GM21723 (cell line): Measurements from ENCODE around the gene PKN1.
"Not testable (repeated sequence)": the region's sequence is repeated elsewhere in the genome, so short reads cannot be mapped to it uniquely, and the experiment has no call there.

ENCODE experiments used
- ATAC-seq: cut with Tn5 transposase; IDR thresholded peaks from one replicate; pipeline ENCODE4 v1.9.1; 2021; ENCODE audit warnings: mild to moderate bottlenecking, moderate library complexity; ENCODE audit not compliant: unreplicated experiment

The PKN1 gene

DNA sequence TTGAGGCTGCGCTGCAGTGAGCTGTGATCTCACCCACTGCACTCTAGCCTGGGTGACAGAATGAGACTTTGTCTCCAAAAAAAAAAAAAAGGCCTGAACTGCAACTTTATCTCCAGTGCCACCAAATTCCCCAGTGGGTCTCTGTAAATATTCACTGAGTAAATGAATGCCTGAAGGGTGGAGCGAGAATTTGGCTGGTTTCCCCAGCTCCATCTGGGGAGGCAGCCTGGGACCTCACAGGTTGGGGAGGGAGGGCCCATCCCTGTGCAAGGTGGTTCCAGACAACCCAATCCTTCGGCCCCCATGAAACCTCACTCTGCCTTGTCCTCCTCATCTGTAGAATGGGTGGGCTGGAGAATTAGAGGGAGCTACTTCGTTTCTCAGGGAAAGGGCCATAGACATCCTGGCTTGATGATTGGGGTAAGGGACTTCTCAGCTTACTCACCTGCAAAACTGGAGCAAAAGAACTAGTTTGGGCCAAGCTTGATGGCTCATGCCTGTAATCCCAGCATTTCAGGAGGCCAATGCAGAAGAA, 4.2 kb upstream of the PKN1 start:
- ATAC-seq: no peak

DNA sequence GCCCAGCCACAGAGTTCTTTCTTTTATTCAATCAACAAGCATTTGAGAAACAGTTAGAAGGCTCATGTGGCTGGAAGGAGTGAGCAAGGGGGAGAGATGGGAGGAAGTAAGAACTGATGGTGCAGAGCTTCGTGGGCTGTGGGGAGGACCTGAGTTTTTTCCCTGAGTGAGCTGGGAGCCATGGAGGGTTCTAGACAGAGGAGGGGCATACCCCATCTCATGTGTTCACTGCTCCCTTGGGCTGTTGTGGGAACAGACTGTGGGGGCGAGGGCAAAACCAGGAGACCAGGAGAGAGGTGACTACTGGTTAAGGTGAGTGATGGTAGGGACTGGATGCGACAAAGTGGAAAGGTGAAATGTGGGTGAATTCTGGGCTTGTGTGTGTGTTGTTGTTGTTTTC, 2.4 kb upstream of the PKN1 start:
- ATAC-seq: no peak

- ATAC-seq: no peak
Observed at GRCh38 chr19:14433554-14434501, 722 bp downstream of the PKN1 start.

DNA sequence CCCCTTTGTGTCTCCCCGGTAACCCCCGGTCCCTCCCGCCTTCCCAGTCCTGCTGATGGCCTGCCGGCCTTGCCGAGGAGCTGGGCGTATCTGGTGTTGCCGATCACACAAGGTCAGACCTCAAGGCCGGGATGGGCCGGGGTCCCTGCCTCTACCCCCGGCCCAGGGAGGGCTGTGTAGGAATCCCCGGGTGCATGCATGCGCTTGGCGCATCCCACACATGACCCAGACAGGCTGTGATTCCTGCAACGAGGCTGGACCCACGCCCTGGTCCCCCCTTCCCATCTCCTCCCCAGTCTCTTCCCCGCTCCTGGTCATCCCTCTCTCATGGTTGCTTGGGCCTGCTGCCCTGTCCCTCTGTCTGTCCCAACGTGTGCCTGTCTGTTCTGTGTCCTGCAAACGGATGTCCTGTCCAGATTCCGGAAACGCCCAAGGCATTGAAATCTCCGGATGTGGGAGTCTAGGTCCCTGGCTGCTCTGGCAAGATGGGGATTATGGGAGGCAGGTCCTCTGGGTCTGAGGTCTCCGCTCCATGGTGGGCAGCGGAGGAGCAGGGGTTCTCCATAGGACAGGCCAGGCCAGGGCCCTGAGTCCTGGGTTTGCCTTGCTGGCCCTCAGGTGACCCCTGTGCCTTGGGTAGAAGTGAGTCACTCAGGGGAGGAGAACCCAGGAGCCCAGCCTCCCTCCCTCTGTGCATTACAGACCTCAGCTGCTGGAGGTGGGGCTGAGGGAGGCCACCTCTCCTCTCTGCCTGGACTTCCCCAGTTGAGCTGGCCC, 1.6 kb downstream of the PKN1 start:
- ATAC-seq: no peak

- ATAC-seq: no peak
Observed at GRCh38 chr19:14435320-14436050, 2.4 kb downstream of the PKN1 start.

DNA sequence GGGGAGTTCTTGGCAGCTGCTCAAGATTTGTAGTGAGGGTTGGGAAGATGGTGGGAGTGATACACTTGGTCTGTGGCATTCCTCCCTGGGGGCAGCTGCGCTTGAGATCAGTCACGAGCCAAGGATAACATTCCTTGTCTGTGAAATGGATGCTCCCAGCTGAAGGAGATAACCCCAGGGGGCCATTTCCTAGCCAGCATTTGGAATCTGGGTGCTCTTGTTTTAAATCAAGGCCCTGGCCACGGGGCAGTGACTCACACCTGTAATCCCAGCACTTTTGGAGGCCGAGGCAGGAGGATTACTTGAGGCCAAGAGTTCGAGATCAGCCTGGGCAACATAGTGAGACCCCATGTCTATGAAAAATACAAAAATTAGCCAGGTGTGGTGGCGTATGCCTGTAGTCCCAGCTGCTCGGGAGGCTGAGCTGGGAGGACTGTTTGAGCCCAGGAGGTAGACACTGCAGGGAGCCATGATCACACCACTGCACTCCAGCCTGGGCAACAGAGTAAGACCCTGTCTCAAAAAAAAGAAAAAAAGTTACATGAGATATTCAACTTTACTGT, 4.6 kb downstream of the PKN1 start:
- no peak for ATAC-seq

- ATAC-seq: no peak
Observed at GRCh38 chr19:14439014-14439413, 5.9 kb downstream of the PKN1 start.

GRCh38 chr19:14440049-14440448, 6.9 kb downstream of the PKN1 start:
- ATAC-seq: peak; percentile 86

DNA sequence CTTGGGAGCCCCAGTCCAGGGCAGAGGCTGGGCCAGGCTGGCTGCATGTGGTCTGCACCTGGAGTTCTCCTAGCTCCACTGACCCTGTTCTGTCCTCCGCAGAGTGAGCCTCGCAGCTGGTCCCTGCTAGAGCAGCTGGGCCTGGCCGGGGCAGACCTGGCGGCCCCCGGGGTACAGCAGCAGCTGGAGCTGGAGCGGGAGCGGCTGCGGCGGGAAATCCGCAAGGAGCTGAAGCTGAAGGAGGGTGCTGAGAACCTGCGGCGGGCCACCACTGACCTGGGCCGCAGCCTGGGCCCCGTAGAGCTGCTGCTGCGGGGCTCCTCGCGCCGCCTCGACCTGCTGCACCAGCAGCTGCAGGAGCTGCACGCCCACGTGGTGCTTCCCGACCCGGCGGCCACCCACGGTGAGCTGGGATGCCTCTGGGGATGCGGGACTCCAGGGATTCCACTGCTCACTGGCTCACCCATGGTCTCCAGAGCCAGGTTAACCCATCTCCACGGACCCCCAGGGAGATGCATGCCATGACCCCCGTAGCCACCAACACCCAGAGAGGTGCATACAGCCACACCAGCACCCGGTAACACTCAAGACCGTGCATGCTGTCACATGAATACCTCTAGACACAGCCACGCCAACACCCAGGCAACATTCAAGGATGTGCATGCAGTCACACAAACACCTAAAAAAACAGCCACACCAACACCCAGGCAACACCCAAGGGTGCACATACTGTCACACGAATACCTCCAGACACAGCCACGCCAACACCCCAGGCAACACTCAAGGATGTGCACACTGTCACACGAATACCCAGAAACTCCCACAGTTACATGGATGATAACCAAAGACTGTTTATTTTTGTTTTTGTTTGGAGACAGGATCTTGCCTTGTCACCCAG, 8.2 kb downstream of the PKN1 start:
- no peak for ATAC-seq

- ATAC-seq: no peak
Observed at GRCh38 chr19:14442891-14443631, 10.0 kb downstream of the PKN1 start.

DNA sequence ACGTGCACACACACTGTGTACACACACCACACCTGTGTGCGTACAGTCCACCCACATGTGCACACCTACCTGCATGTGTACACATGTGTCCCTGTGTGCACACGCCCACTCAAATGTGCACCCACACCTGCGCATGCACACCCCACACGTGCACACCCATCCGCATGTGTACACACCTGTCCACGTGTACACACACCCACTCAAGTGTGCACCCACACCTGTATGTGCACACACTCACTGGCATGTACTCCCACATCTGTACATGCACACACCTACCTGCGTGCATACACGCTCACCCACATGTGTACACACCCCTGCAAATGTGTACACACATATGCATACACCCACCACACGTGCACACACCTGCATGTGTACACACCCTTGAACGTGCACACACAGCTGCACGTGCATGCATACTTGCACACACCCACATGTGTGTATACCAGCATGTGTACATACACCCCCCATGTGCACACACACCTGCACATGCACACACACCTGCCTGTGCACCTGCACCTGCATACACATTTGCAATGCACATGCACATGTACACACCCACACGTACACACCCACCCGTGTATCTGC, 10.6 kb downstream of the PKN1 start:
- no peak for ATAC-seq

- ATAC-seq: no peak
Observed at GRCh38 chr19:14446336-14447036, 13.4 kb downstream of the PKN1 start.

DNA sequence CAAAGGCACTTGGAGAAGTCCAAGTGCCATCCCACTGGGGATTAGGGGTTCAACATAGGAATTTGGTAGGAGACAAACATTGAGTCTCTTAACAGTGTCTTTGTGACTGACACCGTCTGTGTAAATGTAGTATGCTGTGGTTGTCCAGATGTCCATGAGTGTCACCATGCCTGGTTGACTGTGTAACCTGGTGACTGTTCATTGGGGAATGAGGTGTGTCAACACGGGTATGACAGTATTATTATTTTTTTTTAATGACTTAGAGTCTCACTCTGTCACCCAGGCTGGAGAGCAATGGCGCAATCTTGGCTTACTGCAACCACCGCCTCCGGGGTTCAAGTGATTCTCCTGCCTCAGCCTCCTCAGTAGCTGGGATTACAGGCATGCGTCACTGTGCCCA, 16.2 kb downstream of the PKN1 start:
- ATAC-seq: no peak

DNA sequence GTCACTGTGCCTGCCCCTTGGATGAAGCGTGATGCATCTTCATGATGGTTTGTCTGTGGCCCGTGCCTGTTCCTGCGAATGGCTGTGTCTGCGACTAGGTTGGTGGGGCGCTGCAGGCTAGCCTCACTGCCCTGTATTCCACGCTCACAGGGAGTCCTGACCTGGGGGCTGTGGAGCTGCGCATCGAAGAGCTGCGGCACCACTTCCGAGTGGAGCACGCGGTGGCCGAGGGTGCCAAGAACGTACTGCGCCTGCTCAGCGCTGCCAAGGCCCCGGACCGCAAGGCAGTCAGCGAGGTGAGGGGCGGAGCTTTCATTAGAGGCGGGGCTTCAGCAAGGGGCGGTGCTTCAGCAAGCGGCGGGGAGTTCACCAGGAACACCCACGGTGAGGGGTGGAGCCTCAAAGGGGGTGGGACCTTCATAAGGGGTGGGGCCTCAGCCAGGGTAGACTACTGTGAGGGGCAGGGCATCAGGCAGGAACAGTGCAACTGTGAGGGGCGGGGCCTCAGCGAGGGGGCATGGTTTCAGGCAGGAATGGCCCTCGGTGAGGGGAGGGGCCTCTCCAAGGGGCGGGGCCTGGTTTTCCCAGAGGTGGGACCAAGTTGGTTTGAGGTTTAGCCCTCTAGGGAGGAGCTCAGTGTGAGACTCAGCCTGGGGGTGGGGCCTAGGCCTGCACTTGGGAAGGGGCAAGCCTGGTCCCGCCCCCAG, 17.2 kb downstream of the PKN1 start:
- ATAC-seq: no peak

DNA sequence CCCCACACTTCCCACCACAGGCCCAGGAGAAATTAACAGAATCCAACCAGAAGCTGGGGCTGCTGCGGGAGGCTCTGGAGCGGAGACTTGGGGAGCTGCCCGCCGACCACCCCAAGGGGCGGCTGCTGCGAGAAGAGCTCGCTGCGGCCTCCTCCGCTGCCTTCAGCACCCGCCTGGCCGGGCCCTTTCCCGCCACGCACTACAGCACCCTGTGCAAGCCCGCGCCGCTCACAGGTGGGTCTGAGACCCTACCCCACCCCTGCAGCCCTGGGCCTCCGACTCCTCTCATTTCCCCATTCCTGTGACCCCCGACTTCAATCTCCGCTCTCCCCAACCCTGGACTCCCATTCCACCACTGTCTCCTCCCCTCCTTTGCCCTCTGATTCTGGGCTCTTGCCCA, 17.8 kb downstream of the PKN1 start:
- no peak for ATAC-seq

GRCh38 chr19:14452303-14452702, 19.2 kb downstream of the PKN1 start:
- ATAC-seq: not testable (repeated sequence)

DNA sequence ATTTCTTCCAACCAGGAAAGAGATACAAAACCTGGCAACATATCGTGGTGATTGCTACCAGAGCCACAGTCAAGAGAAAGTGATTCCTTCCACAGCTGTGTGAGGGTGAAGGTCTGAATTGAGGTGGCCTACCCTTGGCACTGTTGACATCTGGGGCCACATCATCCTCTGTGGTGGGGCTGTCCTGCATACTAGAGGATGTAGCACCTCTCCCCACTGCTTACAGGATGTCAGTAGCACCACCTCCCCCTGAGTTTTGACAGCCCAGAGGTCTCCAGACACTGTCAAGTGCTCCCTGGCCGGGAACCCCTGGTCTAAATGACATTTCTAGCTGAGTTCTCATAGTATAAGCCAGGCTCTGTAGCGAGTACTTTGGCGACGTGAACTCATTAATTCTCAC, 26.6 kb downstream of the PKN1 start:
- no peak for ATAC-seq
